ENCODE results near the gene CSF2RB. TPM values are rescaled to one million over a fixed set of nuclear protein-coding genes. Genes with fewer than 3 reads are reported as not detected.

The CSF2RB gene
- total RNA-seq, 4 donors from 2014 or later, result 1.2 to 9.7 (median 6.0) TPM

DNA sequence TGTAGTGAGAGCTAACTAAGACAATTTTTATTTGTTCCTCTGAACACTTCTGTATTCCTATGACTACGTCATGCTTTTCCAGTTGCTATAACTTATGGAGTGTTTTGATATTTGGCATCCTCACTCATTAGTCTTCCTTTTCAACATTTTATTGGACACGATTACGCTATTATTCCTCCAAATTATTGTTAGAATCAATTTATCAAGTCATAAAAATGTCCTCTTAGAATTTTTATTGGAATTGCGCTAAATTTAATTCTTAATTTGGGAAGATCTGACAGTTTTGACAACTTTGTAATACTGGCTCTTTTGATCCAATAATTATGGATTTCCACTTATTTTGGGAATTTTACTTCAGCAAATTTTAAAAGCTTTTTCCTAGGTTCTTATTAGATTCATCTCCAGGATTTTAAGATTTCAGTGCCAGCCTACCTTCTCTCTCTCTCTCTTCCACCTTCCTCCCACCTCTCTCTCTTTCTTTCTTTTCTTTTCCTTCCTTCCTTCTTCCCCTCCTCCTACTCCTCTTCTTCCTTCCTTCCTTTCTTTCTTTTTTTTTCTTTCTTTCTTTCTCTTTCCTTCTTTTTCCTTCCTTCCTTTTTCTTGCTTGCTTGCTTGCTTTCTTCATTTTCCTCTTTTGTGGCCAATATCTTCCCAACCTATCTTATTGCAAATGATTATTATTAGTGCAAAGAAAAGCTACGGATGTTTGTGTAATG lies 55.0 kb downstream of the CSF2RB start:
- in situ Hi-C loops (cut with MboI; ENCODE audit: low pct_ligation_motif_present in 1 of 4, low pct_unique_long_range_greater_than_20kb in 1 of 4, low sequenced_read_pairs in 3 of 4), result no loop called here
- H3K9me3 ChIP-seq, result no peaks in the 10 kb centered on the region
- TF ChIP-seq POLR2AphosphoS5 (IDR thresholded peaks at IDR 0.05) (no peak), EP300 (IDR thresholded peaks at IDR 0.05; ENCODE audit: low read depth) (no peak), POLR2A (IDR thresholded peaks at IDR 0.05) (no peak)
- TF ChIP-seq, protein P1, sequence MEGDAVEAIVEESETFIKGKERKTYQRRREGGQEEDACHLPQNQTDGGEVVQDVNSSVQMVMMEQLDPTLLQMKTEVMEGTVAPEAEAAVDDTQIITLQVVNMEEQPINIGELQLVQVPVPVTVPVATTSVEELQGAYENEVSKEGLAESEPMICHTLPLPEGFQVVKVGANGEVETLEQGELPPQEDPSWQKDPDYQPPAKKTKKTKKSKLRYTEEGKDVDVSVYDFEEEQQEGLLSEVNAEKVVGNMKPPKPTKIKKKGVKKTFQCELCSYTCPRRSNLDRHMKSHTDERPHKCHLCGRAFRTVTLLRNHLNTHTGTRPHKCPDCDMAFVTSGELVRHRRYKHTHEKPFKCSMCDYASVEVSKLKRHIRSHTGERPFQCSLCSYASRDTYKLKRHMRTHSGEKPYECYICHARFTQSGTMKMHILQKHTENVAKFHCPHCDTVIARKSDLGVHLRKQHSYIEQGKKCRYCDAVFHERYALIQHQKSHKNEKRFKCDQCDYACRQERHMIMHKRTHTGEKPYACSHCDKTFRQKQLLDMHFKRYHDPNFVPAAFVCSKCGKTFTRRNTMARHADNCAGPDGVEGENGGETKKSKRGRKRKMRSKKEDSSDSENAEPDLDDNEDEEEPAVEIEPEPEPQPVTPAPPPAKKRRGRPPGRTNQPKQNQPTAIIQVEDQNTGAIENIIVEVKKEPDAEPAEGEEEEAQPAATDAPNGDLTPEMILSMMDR (IDR thresholded peaks at IDR 0.05), result no peak
- no peak overlapping the region for H3K27ac ChIP-seq
- peaks cover 0 to 16% (median 2%) of the 10 kb centered on the region in 4 donors for H3K4me1 ChIP-seq
- no peaks in the 10 kb centered on the region for H3K27me3 ChIP-seq
- intact Hi-C loops (cut with DNase I; ENCODE audit: low total_unique reads), result no loop called here
- no peaks in the 10 kb centered on the region for H3K36me3 ChIP-seq
- 83 to 86% methylated on average over 5 of the region's 5 CpGs for WGBS, 2 donors (ENCODE audit: low coverage in 1 of 2)
- no peak overlapping the region for H3K4me3 ChIP-seq
- DNase-seq, result no peak

DNA sequence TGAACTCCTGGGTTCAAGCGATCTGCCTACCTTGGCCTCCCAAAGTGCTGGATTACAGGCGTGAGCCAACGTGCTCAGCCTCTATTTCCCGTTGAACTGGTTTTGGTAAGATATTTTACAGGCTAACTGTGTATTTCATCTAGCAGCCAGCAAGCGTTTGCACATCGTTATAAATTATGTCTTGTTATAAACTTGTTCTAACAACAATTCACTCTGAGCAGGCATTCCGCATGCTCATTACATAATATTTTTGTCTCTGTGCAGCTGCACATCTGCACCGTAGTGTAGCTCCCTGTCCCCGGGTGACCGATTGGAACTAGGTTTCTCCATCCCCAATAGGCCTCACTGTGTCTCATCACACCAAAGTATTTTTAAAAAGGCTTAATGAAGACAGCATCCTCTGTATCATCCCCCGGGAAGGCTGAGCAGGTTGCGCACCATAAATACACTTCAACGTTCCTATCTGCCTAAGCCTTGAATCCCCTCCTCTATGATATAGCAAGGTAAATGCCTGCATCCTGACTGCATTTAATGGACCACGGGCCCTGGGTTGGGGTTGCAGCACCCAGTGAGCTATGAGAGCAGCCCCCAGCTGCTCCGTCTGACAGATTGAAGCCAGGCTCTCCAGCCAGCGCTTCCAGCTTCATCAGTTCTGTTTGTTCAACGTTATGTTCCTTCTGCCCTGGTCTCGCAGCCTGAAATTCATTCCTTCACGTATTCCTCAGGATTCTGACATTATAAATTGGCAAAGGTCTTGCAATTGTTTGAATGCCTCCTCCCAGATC lies 58.1 kb downstream of the CSF2RB start:
- Histone ChIP-seq H3K4me1 (peaks cover 0 to 16% (median 2%) of the 10 kb centered on the region in 4 donors), H3K9me3 (no peaks in the 10 kb centered on the region), H3K27me3 (no peaks in the 10 kb centered on the region), H3K27ac (peak overlapping the region; percentile 14 to 71 (median 38)), H3K4me3 (no peak overlapping the region), H3K36me3 (no peaks in the 10 kb centered on the region)
- no peak for DNase-seq
- intact Hi-C loops (cut with DNase I; ENCODE audit: low total_unique reads) (no loop called here), in situ Hi-C loops (cut with MboI; ENCODE audit: low pct_ligation_motif_present in 1 of 4, low pct_unique_long_range_greater_than_20kb in 1 of 4, low sequenced_read_pairs in 3 of 4) (loop anchor here (10.0 kb wide), 3 partner anchors 107 to 197 kb away; partner anchors contain the start of genes IFT27 (in 1 of the 4) and NCF4 (in 1 of the 4))
- TF ChIP-seq POLR2A (IDR thresholded peaks at IDR 0.05) (no peak), POLR2AphosphoS5 (IDR thresholded peaks at IDR 0.05) (peak; percentile 30 to 50 (median 49))
- 45 to 48% methylated on average over 9 to 19 of the region's 19 CpGs for WGBS, 2 donors (ENCODE audit: low coverage in 1 of 2)

DNA sequence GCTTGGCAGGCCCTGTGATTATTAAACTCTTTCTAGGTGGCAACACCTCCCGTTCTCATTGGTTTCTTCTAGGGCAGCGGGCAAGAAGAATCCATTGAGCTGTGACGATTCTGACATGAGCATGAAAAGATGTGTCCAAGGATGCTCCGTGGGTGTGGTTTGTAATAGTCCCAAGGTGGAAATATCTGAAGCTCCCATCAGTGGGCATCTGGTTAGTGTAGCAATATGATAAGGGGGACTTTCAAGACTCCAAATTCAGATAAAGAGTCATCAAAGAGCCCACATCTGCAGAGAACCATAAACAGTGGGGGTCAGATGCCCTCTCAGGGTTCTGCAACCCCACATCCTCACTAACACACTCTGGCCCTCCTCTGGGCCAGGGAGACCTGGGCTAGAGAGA lies 63.2 kb downstream of the CSF2RB start:
- Histone ChIP-seq H3K36me3 (no peaks in the 10 kb centered on the region), H3K27me3 (no peaks in the 10 kb centered on the region), H3K27ac (no peak overlapping the region), H3K9me3 (no peaks in the 10 kb centered on the region), H3K4me3 (no peak overlapping the region), H3K4me1 (peaks cover 0 to 13% (median 4%) of the 10 kb centered on the region in 4 donors)
- TF ChIP-seq POLR2A (IDR thresholded peaks at IDR 0.05), result no peak
- TF ChIP-seq, protein P1 (IDR thresholded peaks at IDR 0.05), result no peak
- no peak for TF ChIP-seq EP300 (IDR thresholded peaks at IDR 0.05; ENCODE audit: low read depth)
- TF ChIP-seq POLR2AphosphoS5 (IDR thresholded peaks at IDR 0.05), result no peak
- 86 to 88% methylated on average over 1 to 4 of the region's 4 CpGs for WGBS, 2 donors (ENCODE audit: low coverage in 1 of 2)
- in situ Hi-C loops (cut with MboI; ENCODE audit: low pct_ligation_motif_present in 1 of 4, low pct_unique_long_range_greater_than_20kb in 1 of 4, low sequenced_read_pairs in 3 of 4), result loop anchor here (10.0 to 25.0 kb wide), 4 partner anchors 112 to 202 kb away; partner anchors contain the start of genes NCF4 (in 2 of the 4) and IFT27 (in 1 of the 4)
- intact Hi-C loops (cut with DNase I; ENCODE audit: low total_unique reads), result loop anchor here (5.0 kb wide), 2 partner anchors 104 to 194 kb away; no protein-coding TSS in a partner anchor
- no peak for DNase-seq

DNA sequence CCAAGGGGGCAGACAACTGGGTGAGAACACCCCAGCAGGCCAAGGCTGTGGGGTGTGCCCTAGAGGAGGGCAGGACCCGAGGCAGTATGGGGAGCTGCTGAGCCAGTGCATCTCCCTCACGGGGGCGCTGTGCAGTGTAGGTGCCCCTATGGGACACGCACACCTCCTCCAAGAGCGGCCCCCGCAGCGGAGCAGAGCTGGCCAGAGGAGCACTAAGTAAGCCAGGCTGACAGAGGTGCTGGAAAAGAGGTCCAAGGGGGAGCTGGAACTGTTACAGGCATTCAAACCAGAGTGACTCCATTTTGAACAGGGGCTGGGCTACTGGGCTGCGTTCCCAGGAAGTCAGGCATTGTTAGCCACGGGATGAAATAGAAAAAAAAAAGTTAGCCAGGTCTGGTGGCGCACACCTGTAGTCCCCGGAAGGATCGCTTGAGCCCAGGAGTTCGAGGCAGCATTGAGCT lies 64.0 kb downstream of the CSF2RB start:
- intact Hi-C loops (cut with DNase I; ENCODE audit: low total_unique reads), result loop anchor here (5.0 kb wide), 2 partner anchors 105 to 195 kb away; no protein-coding TSS in a partner anchor
- Histone ChIP-seq H3K27me3 (no peaks in the 10 kb centered on the region), H3K4me3 (peak overlapping the region; percentile 11 to 57 (median 31)), H3K27ac (peak overlapping the region; percentile 34 to 76 (median 56)), H3K9me3 (no peaks in the 10 kb centered on the region), H3K4me1 (peaks cover 0 to 8% (median 3%) of the 10 kb centered on the region in 4 donors), H3K36me3 (no peaks in the 10 kb centered on the region)
- DNase-seq, result peak; percentile 86
- TF ChIP-seq, protein P1 (IDR thresholded peaks at IDR 0.05), result peak in 4 of 5 experiments; percentile 26 to 41 (median 38)
- no peak for TF ChIP-seq EP300 (IDR thresholded peaks at IDR 0.05; ENCODE audit: low read depth)
- TF ChIP-seq POLR2AphosphoS5 (IDR thresholded peaks at IDR 0.05), result no peak
- 12 to 25% methylated on average over 7 to 13 of the region's 13 CpGs for WGBS, 2 donors (ENCODE audit: low coverage in 1 of 2)
- in situ Hi-C loops (cut with MboI; ENCODE audit: low pct_ligation_motif_present in 1 of 4, low pct_unique_long_range_greater_than_20kb in 1 of 4, low sequenced_read_pairs in 3 of 4), result loop anchor here (10.0 to 25.0 kb wide), 4 partner anchors 113 to 203 kb away; partner anchors contain the start of genes NCF4 (in 2 of the 4) and IFT27 (in 1 of the 4)
